GM23248 (cell line): ENCODE data around the gene C6orf163.

Source experiments
- EZH2 ChIP-seq: fragments of 200-600 bp; sonication (generic); IDR thresholded peaks from 2 replicates; pipeline ENCODE4 v1.6.1; 2018; ENCODE audit warnings: antibody characterized with exemption, mild to moderate bottlenecking; ENCODE audit not compliant: insufficient read depth, poor library complexity, severe bottlenecking
- EZH2phosphoT487 ChIP-seq: fragments of 200-600 bp; sonication (generic); IDR thresholded peaks from 2 replicates; pipeline ENCODE4 v1.6.1; 2018; ENCODE audit warnings: antibody characterized with exemption, moderate library complexity, mild to moderate bottlenecking, low read depth; ENCODE audit not compliant: insufficient read depth

GRCh38 chr6:87334683-87335082 lies 9.9 kb upstream of the C6orf163 start:
- TF ChIP-seq EZH2: no peak
- TF ChIP-seq EZH2phosphoT487: no peak
